Stimulated activated effector memory CD8-positive, alpha-beta T cell treated with anti-CD3 and anti-CD28 coated beads, Interleukin-12 subunit alpha, Interleukin-12 subunit beta, amount 100 ng/mL, for 72 hours (primary cell): ENCODE results near the gene PPFIA4.
A peak's percentile ranks its signal among the peaks of the same experiment; 100 is the strongest.
"Not testable (repeated sequence)": the region's sequence is repeated elsewhere in the genome, so short reads cannot be mapped to it uniquely, and the experiment has no call there.

Experiments
- ATAC-seq: fragments of 150-1000 bp; cut with Tn5 transposase; 2 replicates; pipeline ENCODE4 v1.10.0; 2021
- DNase-seq, 2 donors: peaks; one replicate each; pipeline ENCODE4 v3.0.0; 2021 to 2022; ENCODE audit warnings: low spot score in 2 of 2
- H3K27ac Mint-ChIP-seq: one replicate; pipeline ENCODE4 v1.8.0; 2022; ENCODE audit warnings: mild to moderate bottlenecking, mixed read lengths
- H3K36me3 Mint-ChIP-seq: one replicate; pipeline ENCODE4 v1.8.0; 2022; ENCODE audit warnings: mild to moderate bottlenecking, mixed read lengths
- H3K4me1 Mint-ChIP-seq: one replicate; pipeline ENCODE4 v1.8.0; 2022; ENCODE audit warnings: mixed read lengths
- H3K4me3 Mint-ChIP-seq: one replicate; pipeline ENCODE4 v1.8.0; 2022; ENCODE audit warnings: mild to moderate bottlenecking, mixed read lengths
- H3K9me3 Mint-ChIP-seq: one replicate; pipeline ENCODE4 v1.8.0; 2022; ENCODE audit warnings: mixed read lengths

PPFIA4 gene

DNA sequence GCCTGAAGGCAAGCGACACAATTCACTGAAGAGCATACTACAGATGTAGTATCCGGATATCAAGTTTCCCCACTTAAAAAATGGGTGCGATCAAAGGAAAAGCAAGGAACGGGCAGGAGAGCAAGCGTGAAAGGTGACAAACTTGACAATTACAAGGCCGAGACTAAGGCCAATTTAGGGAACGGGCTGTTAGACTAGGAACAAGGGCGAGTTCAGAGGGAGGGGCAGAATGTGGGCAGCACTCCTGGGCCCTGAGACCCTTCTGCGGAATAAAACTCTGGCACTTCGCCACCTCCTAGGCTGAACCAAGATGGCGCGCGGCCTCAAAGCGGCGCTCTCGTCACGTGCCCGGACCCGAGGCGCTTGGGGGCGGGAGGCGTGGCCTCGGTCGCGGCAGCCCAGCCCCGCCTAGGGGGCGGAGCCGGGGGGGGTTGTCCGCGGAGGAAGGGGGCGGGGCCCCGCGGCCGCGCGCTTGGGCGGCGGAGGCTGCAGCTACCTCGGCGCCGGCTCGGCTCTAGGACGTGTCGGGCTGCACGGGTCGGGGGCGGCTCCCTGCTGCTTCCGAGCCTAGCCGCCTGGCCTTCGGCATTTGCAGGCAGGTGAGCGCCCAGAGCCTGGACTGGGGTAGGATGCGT is at the start of gene PPFIA4:
PPFIA4 (plus strand) TSS at position 461 of the 635 bp plus-strand sequence. CDS start 12,518 bp downstream, outside the sequence.
- ATAC-seq (peak; percentile 95), DNase-seq (peak; percentile 91 to 95)
- Mint-ChIP-seq H3K4me3 (peak within 1 kb of the TSS; percentile 79), H3K36me3 (peaks cover 48% of the 10 kb centered on the region), H3K9me3 (peaks cover 5% of the 10 kb centered on the region), H3K4me1 (peaks cover 27% of the 10 kb centered on the region), H3K27ac (peak within 1 kb of the TSS; percentile 76)

DNA sequence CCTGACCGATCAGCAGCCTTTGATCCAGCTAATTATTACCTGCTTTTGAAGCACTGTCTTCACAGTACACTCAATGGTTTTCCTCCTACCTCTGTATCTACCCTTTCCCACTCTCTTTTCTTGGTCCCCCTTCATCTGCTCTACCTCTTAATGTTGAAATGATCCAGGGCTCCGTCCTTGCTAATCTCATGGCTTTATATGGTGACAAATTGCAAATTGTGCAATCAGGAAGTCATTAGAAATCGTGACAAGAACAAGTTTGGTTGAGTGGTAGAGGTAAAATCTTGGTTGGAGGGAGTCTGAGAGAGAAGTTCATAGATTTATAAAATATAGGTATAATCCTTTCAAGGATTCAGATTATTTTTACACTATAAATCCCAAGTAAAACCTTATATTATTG is 49.7 kb upstream of the PPFIA4 start:
- no peak overlapping the region for H3K4me3 Mint-ChIP-seq

DNA sequence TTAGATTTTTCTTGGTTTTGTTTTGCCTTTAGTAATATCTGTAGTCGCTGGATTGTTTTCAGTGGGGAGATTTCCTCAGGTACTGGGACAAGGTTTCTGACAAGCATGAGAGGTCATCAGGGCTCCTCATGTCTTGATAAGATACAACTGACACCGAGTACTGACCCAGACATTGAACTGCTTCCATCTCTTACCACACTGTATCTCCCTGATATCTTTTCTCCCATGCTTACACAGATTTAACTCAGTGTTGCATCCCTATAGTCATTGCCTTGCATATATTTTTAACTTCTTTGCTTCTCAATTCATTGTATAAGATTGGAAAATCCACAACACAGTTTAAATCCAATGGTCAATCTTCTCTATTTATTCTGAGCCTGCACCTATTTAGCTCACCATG is 46.8 kb upstream of the PPFIA4 start:
- ATAC-seq: no peak
- no peaks in the 10 kb centered on the region for H3K9me3 Mint-ChIP-seq

More for the DNA sequence above, 49.7 kb upstream of the PPFIA4 start:
- Mint-ChIP-seq H3K4me1 (no peaks in the 10 kb centered on the region), H3K27ac (no peak overlapping the region), H3K36me3 (no peaks in the 10 kb centered on the region), H3K9me3 (no peaks in the 10 kb centered on the region)
- DNase-seq (no peak), ATAC-seq (no peak)

DNA sequence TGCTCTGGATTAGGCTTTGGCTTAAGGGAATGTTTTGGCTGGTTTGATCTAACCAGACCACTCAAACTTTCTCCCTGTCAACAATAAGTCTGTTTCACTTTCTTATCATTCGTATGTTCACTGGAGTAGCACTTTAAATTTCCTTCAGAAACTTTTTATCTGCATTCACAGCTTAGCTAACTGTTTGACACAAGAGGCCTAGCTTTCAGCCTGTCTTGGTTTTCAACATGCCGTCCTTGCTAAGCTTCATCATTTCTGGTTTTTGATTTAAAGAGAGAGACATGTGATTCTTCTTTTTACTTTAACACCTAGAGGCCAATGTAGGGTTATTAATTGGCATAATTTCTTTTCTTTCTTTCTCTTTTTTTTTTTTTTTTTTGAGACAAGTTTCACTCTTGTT is 44.4 kb upstream of the PPFIA4 start:
- no peak for ATAC-seq
- DNase-seq: no peak
- H3K4me3 Mint-ChIP-seq: no peak overlapping the region
- no peaks in the 10 kb centered on the region for H3K4me1 Mint-ChIP-seq
- H3K36me3 Mint-ChIP-seq: no peaks in the 10 kb centered on the region
- H3K9me3 Mint-ChIP-seq: no peaks in the 10 kb centered on the region
- no peak overlapping the region for H3K27ac Mint-ChIP-seq

More for the DNA sequence above, 46.8 kb upstream of the PPFIA4 start:
- no peaks in the 10 kb centered on the region for H3K36me3 Mint-ChIP-seq
- H3K27ac Mint-ChIP-seq: no peak overlapping the region
- no peak overlapping the region for H3K4me3 Mint-ChIP-seq
- no peak for DNase-seq
- H3K4me1 Mint-ChIP-seq: no peaks in the 10 kb centered on the region

DNA sequence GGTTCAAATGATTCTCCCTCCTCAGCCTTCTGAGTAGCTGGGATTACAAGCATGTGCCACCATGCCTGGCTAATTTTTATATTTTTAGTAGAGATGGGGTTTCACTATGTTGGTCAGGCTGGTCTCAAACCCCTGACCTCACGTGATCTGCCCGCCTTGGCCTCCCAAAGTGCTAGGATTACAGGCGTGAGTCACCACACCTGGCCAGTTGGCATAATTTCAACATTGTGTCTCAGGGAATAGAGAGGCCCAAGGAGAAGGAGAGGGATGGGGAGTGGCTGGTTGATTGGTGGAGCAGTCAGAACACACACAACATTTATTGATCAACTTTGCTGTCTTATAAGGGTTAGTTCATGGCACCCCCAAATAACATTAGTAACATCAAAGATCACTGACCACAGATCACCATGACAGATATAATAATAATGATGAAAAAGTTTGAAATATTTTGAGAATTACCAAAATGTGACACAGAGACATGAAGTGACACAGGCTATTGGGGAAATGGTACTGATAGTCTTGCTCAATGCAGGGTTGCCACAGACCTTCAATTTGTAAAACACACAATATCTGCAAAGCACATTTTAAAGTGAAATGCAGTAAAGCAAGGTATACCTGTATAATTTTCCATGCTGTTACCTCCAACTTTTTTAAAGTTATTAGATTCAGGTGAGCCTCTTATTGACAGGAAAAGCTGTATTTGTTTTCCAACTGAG is 43.4 kb upstream of the PPFIA4 start:
- H3K27ac Mint-ChIP-seq: no peak overlapping the region
- ATAC-seq (no peak), DNase-seq (no peak)
- no peaks in the 10 kb centered on the region for H3K9me3 Mint-ChIP-seq
- no peak overlapping the region for H3K4me3 Mint-ChIP-seq
- no peaks in the 10 kb centered on the region for H3K4me1 Mint-ChIP-seq
- H3K36me3 Mint-ChIP-seq: no peaks in the 10 kb centered on the region

DNA sequence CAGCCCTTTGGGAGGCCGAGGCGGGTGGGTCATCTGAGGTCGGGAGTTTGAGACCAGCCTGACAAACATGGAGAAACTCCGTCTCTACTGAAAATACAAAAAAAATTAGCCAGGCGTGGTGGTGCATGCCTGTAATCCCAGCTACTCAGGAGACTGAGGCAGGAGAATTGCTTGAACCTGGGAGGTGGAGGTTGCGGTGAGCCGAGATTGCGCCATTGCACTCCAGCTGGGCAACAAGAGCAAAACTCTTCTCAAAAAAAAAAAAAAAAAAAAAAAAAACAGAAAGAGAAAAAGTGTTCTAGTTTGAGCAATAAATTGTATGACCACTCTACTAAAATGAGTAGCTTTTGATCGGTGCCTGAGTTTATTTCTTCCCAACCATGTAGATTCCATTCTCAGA is 40.2 kb upstream of the PPFIA4 start:
- H3K4me3 Mint-ChIP-seq, H3K36me3 Mint-ChIP-seq, H3K27ac Mint-ChIP-seq, H3K9me3 Mint-ChIP-seq, ATAC-seq, H3K4me1 Mint-ChIP-seq, DNase-seq: not testable (repeated sequence)

DNA sequence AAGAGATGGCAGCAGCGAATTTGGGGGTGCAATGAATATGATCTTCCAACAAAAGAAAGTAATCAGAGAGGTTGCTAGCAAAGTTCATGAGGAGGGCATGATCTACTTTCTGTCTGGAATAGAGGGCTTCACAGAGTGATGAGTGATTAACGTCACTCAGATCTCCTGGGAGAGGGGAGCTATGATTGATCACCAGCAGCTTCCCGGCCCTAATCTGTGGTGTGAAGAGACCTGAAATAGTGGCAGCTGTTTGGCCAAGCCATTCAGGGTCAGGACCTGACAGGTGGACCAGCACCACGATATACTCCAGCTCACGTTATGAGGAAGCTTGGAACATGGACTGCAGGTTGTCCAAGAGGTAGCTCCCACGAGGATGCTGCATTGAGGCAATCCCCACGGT is 39.0 kb upstream of the PPFIA4 start:
- no peaks in the 10 kb centered on the region for H3K4me1 Mint-ChIP-seq
- no peak overlapping the region for H3K27ac Mint-ChIP-seq
- no peak for DNase-seq
- no peaks in the 10 kb centered on the region for H3K36me3 Mint-ChIP-seq
- no peaks in the 10 kb centered on the region for H3K9me3 Mint-ChIP-seq
- no peak for ATAC-seq
- no peak overlapping the region for H3K4me3 Mint-ChIP-seq

DNA sequence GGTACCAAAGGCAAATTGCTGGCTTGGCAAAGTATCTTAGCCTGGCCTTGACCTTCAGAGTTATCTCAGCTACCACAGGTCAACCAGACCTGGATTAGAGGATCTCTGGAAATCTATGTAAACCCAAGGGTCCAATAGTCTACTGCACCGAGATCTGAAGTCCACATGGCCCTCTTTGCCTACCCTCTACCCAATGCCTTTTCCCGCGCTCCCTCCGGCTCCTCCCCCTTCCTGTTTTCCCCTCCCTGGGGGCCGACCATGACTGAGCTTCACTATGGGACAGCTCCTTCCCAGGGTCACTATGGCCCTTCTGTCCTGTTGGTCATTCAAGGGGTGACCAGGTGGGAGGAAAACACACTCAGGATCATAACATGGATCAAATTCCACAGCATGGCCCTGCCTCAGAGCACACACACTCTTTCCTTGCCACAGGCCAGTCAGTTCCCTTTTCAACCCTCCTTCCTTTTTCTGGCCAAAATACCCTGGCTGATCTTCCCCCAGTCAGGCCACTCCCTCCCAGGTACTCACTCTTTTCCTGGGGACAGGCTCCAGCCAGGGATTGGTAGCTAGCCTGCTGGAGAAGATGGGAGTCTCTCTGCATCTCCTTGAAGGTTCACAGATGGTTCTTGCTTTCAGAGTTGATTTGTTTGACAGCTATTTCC is 38.2 kb upstream of the PPFIA4 start:
- H3K4me3 Mint-ChIP-seq: no peak overlapping the region
- H3K4me1 Mint-ChIP-seq: no peaks in the 10 kb centered on the region
- ATAC-seq (no peak), DNase-seq (no peak)
- no peaks in the 10 kb centered on the region for H3K9me3 Mint-ChIP-seq
- no peak overlapping the region for H3K27ac Mint-ChIP-seq
- no peaks in the 10 kb centered on the region for H3K36me3 Mint-ChIP-seq

DNA sequence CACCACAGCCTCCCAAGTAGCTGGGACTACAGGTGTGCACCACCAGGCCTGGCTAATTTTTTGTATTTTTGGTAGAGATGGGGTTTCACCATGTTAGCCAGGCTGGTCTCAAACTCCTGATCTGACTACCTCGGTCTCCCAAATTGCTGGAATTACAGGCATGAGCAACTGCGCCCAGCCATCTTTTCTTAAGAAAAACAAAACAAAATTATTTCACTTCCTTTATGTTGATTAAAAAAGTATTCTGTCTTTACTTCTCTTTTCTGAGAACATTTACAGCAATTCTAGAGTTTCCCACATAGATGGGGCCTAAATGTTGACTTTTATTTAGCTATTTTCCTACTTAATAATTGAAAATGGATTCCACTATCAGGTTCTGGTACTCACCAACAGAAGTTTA is 36.4 kb upstream of the PPFIA4 start:
- Mint-ChIP-seq H3K4me3 (no peak overlapping the region), H3K36me3 (no peaks in the 10 kb centered on the region), H3K9me3 (no peaks in the 10 kb centered on the region), H3K27ac (no peak overlapping the region), H3K4me1 (no peaks in the 10 kb centered on the region)
- no peak for ATAC-seq
- DNase-seq: no peak

DNA sequence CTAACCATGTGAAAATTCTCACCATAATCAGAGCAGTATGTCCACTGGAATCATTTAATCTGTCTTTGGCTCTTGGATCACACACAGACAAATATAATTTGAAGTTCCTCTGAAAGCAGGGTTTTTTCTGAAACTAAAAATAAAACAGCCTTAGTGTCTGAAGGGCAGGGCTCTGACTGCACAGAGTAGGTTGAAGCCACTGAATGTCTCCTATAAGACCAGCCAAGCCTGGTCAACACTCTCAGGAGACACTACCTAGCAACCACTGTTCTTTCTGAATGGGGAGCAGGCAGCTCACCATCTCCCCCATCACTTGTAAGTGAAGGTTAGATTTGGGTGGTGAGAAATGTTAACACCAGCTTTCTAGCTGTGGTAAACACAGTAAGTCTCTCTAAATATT is 35.2 kb upstream of the PPFIA4 start:
- Mint-ChIP-seq H3K4me3 (no peak overlapping the region), H3K36me3 (no peaks in the 10 kb centered on the region), H3K9me3 (no peaks in the 10 kb centered on the region), H3K4me1 (no peaks in the 10 kb centered on the region), H3K27ac (no peak overlapping the region)
- DNase-seq (no peak), ATAC-seq (no peak)

DNA sequence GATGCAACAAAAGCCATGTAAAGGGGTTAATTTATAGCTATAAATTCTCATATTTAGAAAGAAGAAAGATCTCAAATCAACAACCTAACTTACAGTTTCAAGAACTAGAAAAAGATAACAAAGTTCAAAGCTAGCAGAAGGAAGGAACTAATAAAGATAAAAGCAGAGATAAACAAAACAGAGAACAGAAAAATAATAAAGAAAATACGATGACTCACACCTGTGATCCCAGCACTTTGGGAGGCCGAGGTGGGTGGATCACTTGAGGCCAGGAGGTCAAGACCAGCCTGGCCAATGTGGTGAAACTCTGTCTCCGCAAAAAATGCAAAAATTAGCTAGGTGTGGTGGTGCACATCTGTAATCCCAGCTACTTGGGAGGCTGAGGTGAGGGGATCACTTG is 31.5 kb upstream of the PPFIA4 start:
- DNase-seq (no peak), ATAC-seq (no peak)
- peaks cover 7% of the 10 kb centered on the region for H3K4me1 Mint-ChIP-seq
- H3K27ac Mint-ChIP-seq: no peak overlapping the region
- no peak overlapping the region for H3K4me3 Mint-ChIP-seq
- no peaks in the 10 kb centered on the region for H3K9me3 Mint-ChIP-seq
- H3K36me3 Mint-ChIP-seq: no peaks in the 10 kb centered on the region

DNA sequence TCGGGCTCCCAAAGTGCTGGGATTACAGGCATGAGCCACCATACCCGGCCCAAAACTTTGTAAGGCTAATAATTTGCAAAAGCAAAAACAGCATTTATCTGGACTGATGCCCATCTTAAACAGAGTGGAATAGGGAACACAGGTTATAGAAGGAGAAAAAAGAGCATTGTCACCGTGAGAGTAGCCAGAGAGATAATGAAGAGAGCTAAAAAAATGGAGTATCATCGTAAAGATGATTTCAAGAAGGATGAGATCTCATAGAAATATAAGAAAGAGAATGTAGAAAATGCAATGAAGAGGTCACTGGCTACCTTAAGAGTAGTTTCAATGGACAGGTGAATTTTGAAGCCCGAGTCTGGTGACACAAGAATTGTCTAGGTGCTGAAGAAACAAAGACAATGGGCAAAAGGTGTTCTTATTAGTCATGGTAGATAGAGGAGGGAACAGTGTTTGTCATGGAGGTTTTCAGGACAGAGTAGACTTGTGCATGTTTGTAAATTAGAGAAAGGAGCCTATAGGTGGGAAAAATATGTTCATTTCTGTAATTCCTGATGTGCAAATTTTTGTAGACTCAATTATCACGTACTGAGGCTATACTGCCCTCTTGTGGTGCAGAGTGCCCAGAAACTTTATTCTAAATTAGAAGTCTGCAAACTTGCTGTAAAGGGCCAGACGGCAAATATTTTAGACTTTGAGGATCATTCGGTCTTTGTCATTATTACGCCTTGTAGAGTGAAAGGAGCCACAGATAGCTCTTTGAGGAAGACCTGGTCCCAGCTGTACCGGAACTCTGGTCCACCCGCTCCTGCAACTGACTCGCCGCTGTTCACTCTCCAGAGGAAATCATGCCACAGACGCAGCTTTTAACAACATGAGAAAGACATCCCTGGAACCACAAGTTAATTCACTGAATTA is 27.2 kb upstream of the PPFIA4 start:
- Mint-ChIP-seq H3K9me3 (no peaks in the 10 kb centered on the region), H3K4me3 (peak overlapping the region; percentile 41), H3K27ac (no peak overlapping the region), H3K36me3 (no peaks in the 10 kb centered on the region), H3K4me1 (peaks cover 9% of the 10 kb centered on the region)
- DNase-seq (peak; percentile 57 to 77), ATAC-seq (peak; percentile 58)

DNA sequence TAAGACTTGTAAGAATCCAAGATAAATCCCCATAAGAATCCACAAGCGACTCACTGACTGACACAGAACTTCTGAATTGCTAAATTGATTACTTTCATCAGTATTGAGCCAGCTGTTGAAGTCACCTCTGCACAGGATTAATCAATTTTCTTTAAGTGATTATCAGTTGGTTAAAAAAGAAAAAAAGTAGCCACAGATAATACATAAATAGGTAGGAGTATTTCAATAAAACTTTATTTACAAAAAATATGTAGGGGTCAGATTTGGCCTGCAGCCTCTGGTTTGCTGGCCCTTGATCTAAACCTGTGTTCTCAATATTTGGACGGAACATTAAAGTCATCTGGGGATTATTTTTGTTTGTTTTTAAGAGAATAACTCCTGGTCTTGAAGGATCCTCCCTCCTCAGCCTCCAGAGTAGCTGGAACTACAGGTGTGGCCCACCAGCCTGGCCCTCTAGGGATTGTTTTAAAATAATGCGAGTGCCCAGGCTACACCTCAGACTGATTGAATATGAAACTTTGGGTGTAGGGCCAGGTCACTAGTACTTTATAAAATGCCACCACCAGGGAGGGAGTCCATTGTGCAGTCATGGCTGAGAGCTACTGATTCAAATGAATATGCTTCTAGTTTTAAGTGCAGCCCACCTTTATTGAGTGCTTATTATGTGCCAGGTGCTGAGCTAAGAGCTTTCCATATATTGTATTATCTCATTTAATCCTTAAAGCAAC is 25.9 kb upstream of the PPFIA4 start:
- DNase-seq (no peak), ATAC-seq (no peak)
- Mint-ChIP-seq H3K4me1 (peaks cover 9% of the 10 kb centered on the region), H3K4me3 (no peak overlapping the region), H3K9me3 (no peaks in the 10 kb centered on the region), H3K27ac (no peak overlapping the region), H3K36me3 (no peaks in the 10 kb centered on the region)

DNA sequence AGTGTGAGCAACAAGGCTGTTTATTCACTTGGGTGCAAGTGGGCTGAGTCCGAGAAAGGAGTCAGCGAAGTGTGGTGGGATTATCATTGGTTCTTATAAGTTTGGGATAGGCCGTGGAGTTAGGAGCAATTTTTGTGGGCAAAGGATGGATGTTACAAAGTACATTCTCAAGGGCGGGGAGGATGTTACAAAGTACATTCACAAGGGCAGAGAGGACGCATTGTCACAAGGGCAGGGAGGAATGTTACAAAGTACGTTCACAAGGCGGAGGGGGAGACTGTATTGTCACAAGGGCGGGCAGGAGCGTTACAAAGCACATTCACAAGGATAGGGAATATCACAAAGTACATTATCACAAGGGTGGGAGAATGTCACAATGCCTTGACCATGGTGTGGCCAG is 24.3 kb upstream of the PPFIA4 start:
- H3K4me1 Mint-ChIP-seq: peaks cover 22% of the 10 kb centered on the region
- H3K9me3 Mint-ChIP-seq: no peaks in the 10 kb centered on the region
- ATAC-seq (no peak), DNase-seq (no peak)
- peaks cover 8% of the 10 kb centered on the region for H3K36me3 Mint-ChIP-seq
- H3K27ac Mint-ChIP-seq: no peak overlapping the region
- H3K4me3 Mint-ChIP-seq: no peak overlapping the region

DNA sequence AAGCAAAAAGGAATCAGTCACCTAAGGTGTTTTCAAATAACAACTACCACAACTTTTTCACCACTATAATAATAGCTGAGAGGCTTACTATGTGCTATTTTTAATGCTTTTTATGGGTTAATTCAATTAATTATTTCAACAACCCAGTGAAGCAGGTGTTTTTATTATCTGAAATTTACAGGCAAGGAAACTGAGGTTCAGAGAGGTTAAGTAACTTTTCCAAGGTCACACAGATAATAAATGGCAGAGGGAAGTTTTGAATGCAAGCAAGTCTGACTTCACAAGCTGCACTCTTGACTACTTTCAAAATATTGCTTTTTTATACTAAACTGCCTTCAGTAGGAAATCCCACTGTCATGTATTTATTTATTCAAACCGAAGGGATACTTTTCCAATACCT is 23.3 kb upstream of the PPFIA4 start:
- H3K27ac Mint-ChIP-seq: no peak overlapping the region
- DNase-seq (no peak), ATAC-seq (no peak)
- H3K36me3 Mint-ChIP-seq: peaks cover 17% of the 10 kb centered on the region
- H3K4me1 Mint-ChIP-seq: peaks cover 25% of the 10 kb centered on the region
- no peak overlapping the region for H3K4me3 Mint-ChIP-seq
- no peaks in the 10 kb centered on the region for H3K9me3 Mint-ChIP-seq
